PC-3 (cell line): ENCODE measurements around the gene EHMT2.

Experiments
- EZH2phosphoT487 ChIP-seq: fragments of 300-600 bp; sonication (generic); IDR thresholded peaks from 2 replicates; pipeline ENCODE4 v1.6.1; 2018; ENCODE audit warnings: mild to moderate bottlenecking, antibody characterized with exemption, low read length, borderline replicate concordance
- TF ChIP-seq, protein P1 (sequence below): fragments of 300-600 bp; sonication (generic); conservative IDR thresholded peaks from 2 replicates; pipeline ENCODE4 v1.5.1; 2017; ENCODE audit warnings: antibody characterized with exemption, low read depth, mild to moderate bottlenecking, low read length

DNA sequence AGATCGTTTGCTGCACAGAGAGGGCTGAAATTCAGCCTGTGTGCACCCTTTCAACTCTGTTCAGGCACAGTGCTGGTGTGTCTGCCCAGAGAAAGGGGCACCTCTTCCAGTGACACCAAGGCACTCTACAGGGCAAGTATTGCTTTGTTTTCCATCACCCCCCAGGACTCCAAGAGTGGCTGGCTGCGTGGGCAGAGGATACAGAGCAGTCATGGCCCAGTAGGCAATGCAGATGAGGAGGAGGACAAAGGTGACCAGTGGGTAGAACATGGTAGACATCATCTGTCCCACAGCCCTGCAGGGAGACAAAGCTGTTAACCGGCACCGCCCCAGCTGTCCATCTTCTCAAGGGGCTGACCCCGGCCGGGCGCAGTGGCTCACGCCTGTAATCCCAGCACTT, 28.2 kb downstream of the EHMT2 start:
- TF ChIP-seq, protein P1, sequence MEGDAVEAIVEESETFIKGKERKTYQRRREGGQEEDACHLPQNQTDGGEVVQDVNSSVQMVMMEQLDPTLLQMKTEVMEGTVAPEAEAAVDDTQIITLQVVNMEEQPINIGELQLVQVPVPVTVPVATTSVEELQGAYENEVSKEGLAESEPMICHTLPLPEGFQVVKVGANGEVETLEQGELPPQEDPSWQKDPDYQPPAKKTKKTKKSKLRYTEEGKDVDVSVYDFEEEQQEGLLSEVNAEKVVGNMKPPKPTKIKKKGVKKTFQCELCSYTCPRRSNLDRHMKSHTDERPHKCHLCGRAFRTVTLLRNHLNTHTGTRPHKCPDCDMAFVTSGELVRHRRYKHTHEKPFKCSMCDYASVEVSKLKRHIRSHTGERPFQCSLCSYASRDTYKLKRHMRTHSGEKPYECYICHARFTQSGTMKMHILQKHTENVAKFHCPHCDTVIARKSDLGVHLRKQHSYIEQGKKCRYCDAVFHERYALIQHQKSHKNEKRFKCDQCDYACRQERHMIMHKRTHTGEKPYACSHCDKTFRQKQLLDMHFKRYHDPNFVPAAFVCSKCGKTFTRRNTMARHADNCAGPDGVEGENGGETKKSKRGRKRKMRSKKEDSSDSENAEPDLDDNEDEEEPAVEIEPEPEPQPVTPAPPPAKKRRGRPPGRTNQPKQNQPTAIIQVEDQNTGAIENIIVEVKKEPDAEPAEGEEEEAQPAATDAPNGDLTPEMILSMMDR: no peak
- no peak for TF ChIP-seq EZH2phosphoT487
